ENCODE data around the gene TFAM. TPM values are rescaled to one million over a fixed set of nuclear protein-coding genes. Genes with fewer than 3 reads are reported as not detected.

TFAM gene
- total RNA-seq, 1 donor from 2014 or later = 39.4 TPM

GRCh38 chr10:58431903-58432302 lies 46.7 kb downstream of the TFAM start:
- TF ChIP-seq CTCF (IDR thresholded peaks at IDR 0.05; ENCODE audit: unreplicated experiment) = no peak
- peaks cover 2% of the 10 kb centered on the region for H3K36me3 Mint-ChIP-seq (ENCODE audit: low read depth, unreplicated experiment)
- H3K27me3 Mint-ChIP-seq (ENCODE audit: unreplicated experiment) = no peaks in the 10 kb centered on the region
- H3K4me1 Mint-ChIP-seq (ENCODE audit: unreplicated experiment) = peaks cover 12% of the 10 kb centered on the region
- no peaks in the 10 kb centered on the region for H3K9me3 Mint-ChIP-seq (ENCODE audit: unreplicated experiment)
- H3K4me3 Mint-ChIP-seq (ENCODE audit: unreplicated experiment) = no peak overlapping the region
- DNase-seq (ENCODE audit: low spot score) = no peak
- H3K27ac Mint-ChIP-seq (ENCODE audit: unreplicated experiment) = no peak overlapping the region

- Mint-ChIP-seq H3K27me3 (ENCODE audit: unreplicated experiment) (no peaks in the 10 kb centered on the region), H3K4me3 (ENCODE audit: unreplicated experiment) (no peak overlapping the region), H3K27ac (ENCODE audit: unreplicated experiment) (no peak overlapping the region), H3K9me3 (ENCODE audit: unreplicated experiment) (no peaks in the 10 kb centered on the region), H3K36me3 (ENCODE audit: low read depth, unreplicated experiment) (no peaks in the 10 kb centered on the region), H3K4me1 (ENCODE audit: unreplicated experiment) (peaks cover 12% of the 10 kb centered on the region)
- no peak for TF ChIP-seq CTCF (IDR thresholded peaks at IDR 0.05; ENCODE audit: unreplicated experiment)
- no peak for DNase-seq (ENCODE audit: low spot score)
Observed at GRCh38 chr10:58433066-58433465, 47.9 kb downstream of the TFAM start.

DNA sequence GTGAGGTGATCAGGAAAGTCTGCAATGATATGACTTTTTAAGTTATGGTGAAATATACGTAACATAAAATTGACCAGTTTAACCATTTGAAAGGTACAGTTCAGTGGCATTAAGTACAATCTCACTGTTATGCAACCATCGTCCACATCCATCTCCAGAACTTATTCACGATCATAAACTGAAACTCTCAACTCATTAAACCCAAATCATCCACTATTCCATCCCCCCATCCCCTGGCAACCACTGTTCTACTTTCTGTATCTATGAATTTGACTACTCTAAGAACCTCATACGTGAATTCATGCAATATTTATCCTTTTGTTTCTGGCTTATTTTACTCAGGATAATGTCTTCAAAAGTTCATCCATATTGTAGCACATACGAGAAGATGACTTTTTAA lies 48.4 kb downstream of the TFAM start:
- DNase-seq (ENCODE audit: low spot score) = no peak
- Mint-ChIP-seq H3K4me1 (ENCODE audit: unreplicated experiment) (peaks cover 12% of the 10 kb centered on the region), H3K27ac (ENCODE audit: unreplicated experiment) (no peak overlapping the region), H3K36me3 (ENCODE audit: low read depth, unreplicated experiment) (no peaks in the 10 kb centered on the region), H3K9me3 (ENCODE audit: unreplicated experiment) (no peaks in the 10 kb centered on the region), H3K27me3 (ENCODE audit: unreplicated experiment) (no peaks in the 10 kb centered on the region), H3K4me3 (ENCODE audit: unreplicated experiment) (no peak overlapping the region)
- no peak for TF ChIP-seq CTCF (IDR thresholded peaks at IDR 0.05; ENCODE audit: unreplicated experiment)

DNA sequence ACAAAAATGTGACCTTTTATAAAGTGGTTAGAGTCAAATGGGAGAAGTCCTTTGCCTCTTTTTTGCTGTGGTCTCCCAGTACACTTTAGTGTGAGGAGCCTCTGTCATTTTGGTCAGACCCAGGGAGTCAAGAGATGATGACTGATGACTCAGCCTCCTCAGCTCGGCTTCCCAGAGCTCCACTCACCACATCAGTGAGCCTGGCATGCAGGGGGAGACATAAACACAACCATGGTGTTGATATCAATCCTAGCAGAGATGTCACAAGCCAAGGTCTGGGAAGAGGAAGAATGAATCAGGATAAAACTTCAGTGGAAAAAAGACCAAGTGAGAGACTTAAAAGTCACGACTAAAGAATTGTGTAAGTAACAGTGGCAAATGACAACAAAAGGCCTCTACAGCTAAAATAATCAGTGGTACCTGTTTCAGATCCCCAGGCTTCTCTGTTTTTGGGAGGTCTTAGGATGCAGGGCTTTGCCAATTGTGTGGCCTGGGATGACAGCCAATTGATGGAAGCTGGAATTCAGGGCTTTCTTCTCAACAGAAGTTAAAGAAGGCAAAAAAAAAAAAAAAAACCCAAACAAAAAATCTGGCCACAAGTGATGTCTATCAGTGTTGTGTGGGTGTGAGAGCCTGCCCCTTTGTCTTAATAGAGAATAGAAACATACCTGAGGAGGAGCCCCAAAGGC lies 50.2 kb downstream of the TFAM start:
- Mint-ChIP-seq H3K27ac (ENCODE audit: unreplicated experiment) (no peak overlapping the region), H3K4me3 (ENCODE audit: unreplicated experiment) (no peak overlapping the region), H3K36me3 (ENCODE audit: low read depth, unreplicated experiment) (peaks cover 3% of the 10 kb centered on the region), H3K4me1 (ENCODE audit: unreplicated experiment) (peaks cover 12% of the 10 kb centered on the region), H3K9me3 (ENCODE audit: unreplicated experiment) (no peaks in the 10 kb centered on the region), H3K27me3 (ENCODE audit: unreplicated experiment) (no peaks in the 10 kb centered on the region)
- no peak for TF ChIP-seq CTCF (IDR thresholded peaks at IDR 0.05; ENCODE audit: unreplicated experiment)
- no peak for DNase-seq (ENCODE audit: low spot score)

DNA sequence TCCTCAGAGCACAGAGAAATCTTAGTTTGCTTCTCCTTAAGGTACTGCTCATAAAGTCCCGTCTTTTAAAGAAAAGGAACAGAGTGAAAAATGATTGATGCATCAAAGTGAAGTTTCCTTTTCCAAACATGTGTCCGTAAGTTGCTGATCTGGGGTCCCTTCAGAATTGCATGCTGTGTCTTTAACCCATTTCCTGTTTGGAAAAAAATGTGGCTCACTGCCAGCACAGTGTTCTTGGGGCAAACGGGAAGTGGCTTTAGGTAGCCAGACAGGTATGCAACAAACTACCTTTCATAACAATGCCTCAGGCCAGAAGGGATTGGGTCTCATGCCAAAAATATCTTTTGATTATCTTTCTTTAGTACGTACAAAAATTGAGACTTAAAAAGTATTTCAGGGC lies 50.9 kb downstream of the TFAM start:
- Mint-ChIP-seq H3K4me3 (ENCODE audit: unreplicated experiment) (no peak overlapping the region), H3K27ac (ENCODE audit: unreplicated experiment) (no peak overlapping the region), H3K9me3 (ENCODE audit: unreplicated experiment) (no peaks in the 10 kb centered on the region), H3K27me3 (ENCODE audit: unreplicated experiment) (no peaks in the 10 kb centered on the region), H3K36me3 (ENCODE audit: low read depth, unreplicated experiment) (peaks cover 3% of the 10 kb centered on the region), H3K4me1 (ENCODE audit: unreplicated experiment) (peaks cover 12% of the 10 kb centered on the region)
- no peak for TF ChIP-seq CTCF (IDR thresholded peaks at IDR 0.05; ENCODE audit: unreplicated experiment)
- DNase-seq (ENCODE audit: low spot score) = peak; percentile 22

Data from endothelial cell (in vitro differentiated cells).